Astrocyte of the cerebellum (primary cell): ENCODE results near the gene ENTPD2.

Source experiments
- DNase-seq: peaks from one replicate; pipeline ENCODE4 v3.0.0-alpha.2; 2011; ENCODE audit warnings: low read depth
- H3K4me3 ChIP-seq: 2 replicates; pipeline ENCODE4 v1.5.1; 2011; ENCODE audit warnings: mild to moderate bottlenecking, low read depth, low read length, moderate library complexity
- CTCF ChIP-seq: IDR thresholded peaks from 2 replicates; pipeline ENCODE4 v1.5.1; 2012; ENCODE audit warnings: low read length, low read depth, moderate library complexity, mild to moderate bottlenecking; ENCODE audit errors: missing control alignments
- in situ Hi-C: cut with HindIII; loops from 2 replicates; pipeline ENCODE4 v1.10.0; 2017; ENCODE audit warnings: low sequenced_read_pairs

The ENTPD2 gene

GRCh38 chr9:137095664-137096517 is 42.0 kb upstream of the ENTPD2 start:
- DNase-seq: no peak
- no peak overlapping the region for H3K4me3 ChIP-seq
- TF ChIP-seq CTCF: no peak
- in situ Hi-C loops: no loop called here

GRCh38 chr9:137089232-137089947 is 35.5 kb upstream of the ENTPD2 start:
- no peak overlapping the region for H3K4me3 ChIP-seq
- TF ChIP-seq CTCF: no peak
- DNase-seq: no peak
- in situ Hi-C loops: no loop called here

- in situ Hi-C loops: no loop called here
- H3K4me3 ChIP-seq: no peak overlapping the region
- DNase-seq: no peak
- no peak for TF ChIP-seq CTCF
Measured at GRCh38 chr9:137088121-137088520, 34.3 kb upstream of the ENTPD2 start.

- in situ Hi-C loops: no loop called here
- TF ChIP-seq CTCF: no peak
- no peak for DNase-seq
- peak overlapping the region; percentile 82 for H3K4me3 ChIP-seq
Measured at GRCh38 chr9:137087409-137087925, 33.6 kb upstream of the ENTPD2 start.

GRCh38 chr9:137086531-137087408 is 32.9 kb upstream of the ENTPD2 start, which contains the start of gene MAN1B1:
MAN1B1 (plus strand) TSS chr9:137086985; CDS start chr9:137087000, 15 bp downstream.
- in situ Hi-C loops: no loop called here
- DNase-seq: peak; percentile 94
- H3K4me3 ChIP-seq: peak within 1 kb of the TSS; percentile 82
- no peak for TF ChIP-seq CTCF
